ENCODE results near the gene SLC66A3.

GRCh38 chr2:11166476-11166875, 11.2 kb downstream of the SLC66A3 start:
- TF ChIP-seq POLR2A (IDR thresholded peaks at IDR 0.05): no peak
- TF ChIP-seq, protein P1, sequence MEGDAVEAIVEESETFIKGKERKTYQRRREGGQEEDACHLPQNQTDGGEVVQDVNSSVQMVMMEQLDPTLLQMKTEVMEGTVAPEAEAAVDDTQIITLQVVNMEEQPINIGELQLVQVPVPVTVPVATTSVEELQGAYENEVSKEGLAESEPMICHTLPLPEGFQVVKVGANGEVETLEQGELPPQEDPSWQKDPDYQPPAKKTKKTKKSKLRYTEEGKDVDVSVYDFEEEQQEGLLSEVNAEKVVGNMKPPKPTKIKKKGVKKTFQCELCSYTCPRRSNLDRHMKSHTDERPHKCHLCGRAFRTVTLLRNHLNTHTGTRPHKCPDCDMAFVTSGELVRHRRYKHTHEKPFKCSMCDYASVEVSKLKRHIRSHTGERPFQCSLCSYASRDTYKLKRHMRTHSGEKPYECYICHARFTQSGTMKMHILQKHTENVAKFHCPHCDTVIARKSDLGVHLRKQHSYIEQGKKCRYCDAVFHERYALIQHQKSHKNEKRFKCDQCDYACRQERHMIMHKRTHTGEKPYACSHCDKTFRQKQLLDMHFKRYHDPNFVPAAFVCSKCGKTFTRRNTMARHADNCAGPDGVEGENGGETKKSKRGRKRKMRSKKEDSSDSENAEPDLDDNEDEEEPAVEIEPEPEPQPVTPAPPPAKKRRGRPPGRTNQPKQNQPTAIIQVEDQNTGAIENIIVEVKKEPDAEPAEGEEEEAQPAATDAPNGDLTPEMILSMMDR (IDR thresholded peaks at IDR 0.05): no peak

Data from testis (tissue), 2 donors.